ENCODE data around the gene ALDH4A1. TPM values are rescaled to one million over a fixed set of nuclear protein-coding genes. Genes with fewer than 3 reads are reported as not detected.
A peak's percentile ranks its signal among the peaks of the same experiment; 100 is the strongest.

Gene ALDH4A1
- total RNA-seq, 1 donor from 2014 or later = 13.8 TPM

DNA sequence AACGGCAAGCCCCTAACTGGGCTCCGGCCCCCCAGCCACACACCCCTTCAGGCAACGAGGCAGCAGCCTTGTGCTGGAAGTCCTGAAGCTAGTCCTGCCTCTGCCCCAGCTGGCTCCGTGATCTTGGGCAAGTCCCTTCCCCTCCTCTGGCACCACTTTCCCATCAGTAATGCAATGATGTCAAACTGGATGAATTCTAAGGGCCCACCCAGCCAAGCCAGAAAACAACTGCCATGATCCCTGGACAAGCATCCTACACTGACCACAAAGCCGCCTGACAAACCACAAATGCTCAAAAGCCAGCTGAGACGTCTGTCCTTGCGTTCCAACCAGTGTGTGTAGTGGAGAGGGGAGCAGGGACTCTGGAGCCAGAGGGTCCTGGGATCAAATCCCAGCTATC is 27.3 kb upstream of the ALDH4A1 start:
- Histone ChIP-seq H4K20me1 (ENCODE audit: insufficient read depth, low read length) (peaks cover 73% of the 10 kb centered on the region), H3K36me3 (ENCODE audit: insufficient read depth, low read length) (no peaks in the 10 kb centered on the region), H3K4me2 (ENCODE audit: low read length) (peak overlapping the region; percentile 39), H3K79me2 (ENCODE audit: insufficient read depth, low read length) (peaks cover 98% of the 10 kb centered on the region), H3K9me3 (ENCODE audit: insufficient read depth, low read depth, low read length) (no peaks in the 10 kb centered on the region), H3K27me3 (ENCODE audit: insufficient read depth, low read length) (no peaks in the 10 kb centered on the region), H3K4me3 (ENCODE audit: insufficient read depth, low read depth, low read length) (no peak overlapping the region), H3K9ac (ENCODE audit: low read length) (peak overlapping the region; percentile 33), H3K27ac (ENCODE audit: low read depth, low read length) (peak overlapping the region; percentile 25), H2AFZ (ENCODE audit: low read depth, low read length) (no peak overlapping the region), H3K4me1 (ENCODE audit: insufficient read depth, low read length) (peaks cover 57% of the 10 kb centered on the region)
- Mint-ChIP-seq H3K27ac (ENCODE audit: unreplicated experiment) (peak overlapping the region; percentile 42), H3K4me3 (ENCODE audit: unreplicated experiment) (peak overlapping the region; percentile 42), H3K27me3 (ENCODE audit: low read depth, unreplicated experiment) (no peaks in the 10 kb centered on the region), H3K36me3 (ENCODE audit: low read depth, unreplicated experiment) (peaks cover 3% of the 10 kb centered on the region), H3K4me1 (ENCODE audit: low read depth, unreplicated experiment) (peaks cover 35% of the 10 kb centered on the region), H3K9me3 (ENCODE audit: unreplicated experiment) (peaks cover 7% of the 10 kb centered on the region)
- FAIRE-seq (no peak), DNase-seq (ENCODE audit: low read depth) (peak; percentile 87)
- TF ChIP-seq EZH2 (IDR thresholded peaks at IDR 0.05; ENCODE audit: insufficient read depth, low read length) = no peak
- TF ChIP-seq CTCF (IDR thresholded peaks at IDR 0.05; ENCODE audit: insufficient read depth, low read depth, low read length) = no peak

DNA sequence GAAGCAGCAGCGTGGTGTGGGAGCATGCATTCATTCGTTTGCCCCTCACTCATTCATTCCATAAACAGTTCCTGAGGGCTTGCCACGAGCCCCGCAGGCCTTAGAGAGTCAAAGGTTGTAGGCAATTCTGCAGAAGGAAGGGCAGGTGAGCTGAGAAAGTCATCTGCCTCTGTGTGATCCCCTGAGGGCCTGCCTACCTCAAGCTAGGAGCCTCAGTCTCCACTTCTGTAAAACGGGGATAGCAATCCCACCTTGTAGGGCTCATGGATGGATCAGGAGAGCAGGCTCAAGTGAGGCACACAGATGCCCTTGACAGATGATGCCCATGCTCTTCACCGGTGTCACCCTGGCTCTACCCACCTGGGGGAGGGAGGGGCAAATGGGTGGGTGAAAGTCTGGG is 26.6 kb upstream of the ALDH4A1 start:
- Histone ChIP-seq H3K79me2 (ENCODE audit: insufficient read depth, low read length) (peaks cover 98% of the 10 kb centered on the region), H3K27me3 (ENCODE audit: insufficient read depth, low read length) (no peaks in the 10 kb centered on the region), H3K9me3 (ENCODE audit: insufficient read depth, low read depth, low read length) (no peaks in the 10 kb centered on the region), H3K4me1 (ENCODE audit: insufficient read depth, low read length) (peaks cover 64% of the 10 kb centered on the region), H4K20me1 (ENCODE audit: insufficient read depth, low read length) (peaks cover 66% of the 10 kb centered on the region), H2AFZ (ENCODE audit: low read depth, low read length) (no peak overlapping the region), H3K27ac (ENCODE audit: low read depth, low read length) (no peak overlapping the region), H3K4me3 (ENCODE audit: insufficient read depth, low read depth, low read length) (no peak overlapping the region), H3K4me2 (ENCODE audit: low read length) (no peak overlapping the region), H3K36me3 (ENCODE audit: insufficient read depth, low read length) (no peaks in the 10 kb centered on the region), H3K9ac (ENCODE audit: low read length) (peak overlapping the region; percentile 33)
- H3K4me1 Mint-ChIP-seq (ENCODE audit: low read depth, unreplicated experiment) = peaks cover 36% of the 10 kb centered on the region
- no peak overlapping the region for H3K27ac Mint-ChIP-seq (ENCODE audit: unreplicated experiment)
- TF ChIP-seq CTCF (IDR thresholded peaks at IDR 0.05; ENCODE audit: insufficient read depth, low read depth, low read length) = no peak
- no peak for TF ChIP-seq EZH2 (IDR thresholded peaks at IDR 0.05; ENCODE audit: insufficient read depth, low read length)
- H3K4me3 Mint-ChIP-seq (ENCODE audit: unreplicated experiment) = no peak overlapping the region
- H3K27me3 Mint-ChIP-seq (ENCODE audit: low read depth, unreplicated experiment) = no peaks in the 10 kb centered on the region
- H3K36me3 Mint-ChIP-seq (ENCODE audit: low read depth, unreplicated experiment) = peaks cover 3% of the 10 kb centered on the region
- peaks cover 7% of the 10 kb centered on the region for H3K9me3 Mint-ChIP-seq (ENCODE audit: unreplicated experiment)
- FAIRE-seq (no peak), DNase-seq (ENCODE audit: low read depth) (no peak)

- Histone ChIP-seq H3K9me3 (ENCODE audit: insufficient read depth, low read depth, low read length) (no peaks in the 10 kb centered on the region), H4K20me1 (ENCODE audit: insufficient read depth, low read length) (peaks cover 69% of the 10 kb centered on the region), H2AFZ (ENCODE audit: low read depth, low read length) (no peak overlapping the region), H3K4me2 (ENCODE audit: low read length) (peak overlapping the region; percentile 79), H3K27ac (ENCODE audit: low read depth, low read length) (peak overlapping the region; percentile 93), H3K4me1 (ENCODE audit: insufficient read depth, low read length) (peaks cover 70% of the 10 kb centered on the region), H3K36me3 (ENCODE audit: insufficient read depth, low read length) (no peaks in the 10 kb centered on the region), H3K4me3 (ENCODE audit: insufficient read depth, low read depth, low read length) (no peak overlapping the region), H3K79me2 (ENCODE audit: insufficient read depth, low read length) (peaks cover 98% of the 10 kb centered on the region), H3K27me3 (ENCODE audit: insufficient read depth, low read length) (no peaks in the 10 kb centered on the region), H3K9ac (ENCODE audit: low read length) (peak overlapping the region; percentile 77)
- Mint-ChIP-seq H3K36me3 (ENCODE audit: low read depth, unreplicated experiment) (peaks cover 3% of the 10 kb centered on the region), H3K4me3 (ENCODE audit: unreplicated experiment) (no peak overlapping the region), H3K4me1 (ENCODE audit: low read depth, unreplicated experiment) (peaks cover 40% of the 10 kb centered on the region), H3K9me3 (ENCODE audit: unreplicated experiment) (peaks cover 7% of the 10 kb centered on the region), H3K27me3 (ENCODE audit: low read depth, unreplicated experiment) (no peaks in the 10 kb centered on the region), H3K27ac (ENCODE audit: unreplicated experiment) (peak overlapping the region; percentile 66)
- TF ChIP-seq CTCF (IDR thresholded peaks at IDR 0.05; ENCODE audit: insufficient read depth, low read depth, low read length) (no peak), EZH2 (IDR thresholded peaks at IDR 0.05; ENCODE audit: insufficient read depth, low read length) (no peak)
- FAIRE-seq (no peak), DNase-seq (ENCODE audit: low read depth) (no peak)
Measured at GRCh38 chr1:18928406-18928805, 26.1 kb upstream of the ALDH4A1 start.

All from astrocyte (in vitro differentiated cells and primary cell).